ENCODE results near the gene RNF144A. TPM values are rescaled to one million over a fixed set of nuclear protein-coding genes. Genes with fewer than 3 reads are reported as not detected.
A peak's percentile ranks its signal among the peaks of the same experiment; 100 is the strongest.

The RNF144A gene
- total RNA-seq, 1 donor from 2014 or later = 39.9 TPM

DNA sequence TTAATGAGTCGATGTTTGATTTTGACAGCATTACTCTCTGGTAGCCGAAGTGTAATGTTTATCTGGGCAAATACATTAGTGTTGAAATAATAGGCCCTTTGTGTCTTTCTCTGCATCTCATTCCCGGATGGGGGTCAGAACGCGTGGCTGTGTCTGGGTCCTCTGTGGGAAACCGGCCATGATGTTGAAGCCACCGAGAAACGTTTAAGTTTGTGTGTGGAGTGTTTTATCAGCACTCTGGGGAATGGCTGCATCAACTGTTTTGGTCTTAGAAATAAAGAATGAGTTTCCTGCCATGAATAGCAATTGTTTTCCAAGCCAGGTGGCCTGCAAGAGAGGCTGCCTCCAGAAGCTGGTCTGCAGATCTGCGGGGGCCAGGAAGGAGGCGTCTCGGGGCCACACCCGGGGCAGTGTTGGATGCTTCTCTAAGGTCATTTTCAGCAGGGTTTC, 69.7 kb downstream of the RNF144A start:
- Mint-ChIP-seq H3K4me1 (ENCODE audit: low read depth) (peaks cover 35% of the 10 kb centered on the region), H3K4me3 (ENCODE audit: low read depth) (peak overlapping the region; percentile 45), H3K27me3 (no peaks in the 10 kb centered on the region), H3K27ac (peak overlapping the region; percentile 96), H3K9me3 (ENCODE audit: low read depth) (peaks cover 5% of the 10 kb centered on the region), H3K36me3 (ENCODE audit: insufficient read depth) (peaks cover 16% of the 10 kb centered on the region)
- no peak for DNase-seq (ENCODE audit: low spot score, unreplicated experiment)
- TF ChIP-seq, protein P1, sequence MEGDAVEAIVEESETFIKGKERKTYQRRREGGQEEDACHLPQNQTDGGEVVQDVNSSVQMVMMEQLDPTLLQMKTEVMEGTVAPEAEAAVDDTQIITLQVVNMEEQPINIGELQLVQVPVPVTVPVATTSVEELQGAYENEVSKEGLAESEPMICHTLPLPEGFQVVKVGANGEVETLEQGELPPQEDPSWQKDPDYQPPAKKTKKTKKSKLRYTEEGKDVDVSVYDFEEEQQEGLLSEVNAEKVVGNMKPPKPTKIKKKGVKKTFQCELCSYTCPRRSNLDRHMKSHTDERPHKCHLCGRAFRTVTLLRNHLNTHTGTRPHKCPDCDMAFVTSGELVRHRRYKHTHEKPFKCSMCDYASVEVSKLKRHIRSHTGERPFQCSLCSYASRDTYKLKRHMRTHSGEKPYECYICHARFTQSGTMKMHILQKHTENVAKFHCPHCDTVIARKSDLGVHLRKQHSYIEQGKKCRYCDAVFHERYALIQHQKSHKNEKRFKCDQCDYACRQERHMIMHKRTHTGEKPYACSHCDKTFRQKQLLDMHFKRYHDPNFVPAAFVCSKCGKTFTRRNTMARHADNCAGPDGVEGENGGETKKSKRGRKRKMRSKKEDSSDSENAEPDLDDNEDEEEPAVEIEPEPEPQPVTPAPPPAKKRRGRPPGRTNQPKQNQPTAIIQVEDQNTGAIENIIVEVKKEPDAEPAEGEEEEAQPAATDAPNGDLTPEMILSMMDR (IDR thresholded peaks at IDR 0.05; ENCODE audit: unreplicated experiment) = no peak

GRCh38 chr2:6990871-6991270, 73.7 kb downstream of the RNF144A start:
- Mint-ChIP-seq H3K27ac (no peak overlapping the region), H3K36me3 (ENCODE audit: insufficient read depth) (peaks cover 17% of the 10 kb centered on the region), H3K4me1 (ENCODE audit: low read depth) (peaks cover 23% of the 10 kb centered on the region), H3K4me3 (ENCODE audit: low read depth) (no peak overlapping the region), H3K27me3 (no peaks in the 10 kb centered on the region), H3K9me3 (ENCODE audit: low read depth) (peaks cover 5% of the 10 kb centered on the region)
- TF ChIP-seq, protein P1 (IDR thresholded peaks at IDR 0.05; ENCODE audit: unreplicated experiment) = no peak
- no peak for DNase-seq (ENCODE audit: low spot score, unreplicated experiment)

DNA sequence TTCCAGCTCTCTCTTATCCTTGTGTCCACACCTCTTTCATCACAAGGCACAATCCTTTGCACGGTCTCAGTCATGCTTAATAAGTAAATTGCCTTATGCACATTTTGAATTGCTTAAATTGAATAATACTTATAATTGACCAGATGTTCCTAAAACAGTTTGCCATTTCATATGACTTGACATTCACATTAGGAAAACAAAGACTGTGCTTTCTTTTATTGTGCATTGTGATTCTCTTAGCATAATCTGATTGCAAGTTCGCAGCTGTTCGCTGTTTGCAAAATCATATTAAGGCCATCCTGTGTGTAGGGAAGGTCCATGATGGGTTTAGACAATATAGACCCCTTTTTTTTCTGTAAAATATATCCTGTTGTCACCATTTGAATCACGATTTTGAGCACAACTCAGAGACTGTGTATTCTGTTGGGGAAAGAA, 75.6 kb downstream of the RNF144A start:
- no peak for DNase-seq (ENCODE audit: low spot score, unreplicated experiment)
- TF ChIP-seq, protein P1 (IDR thresholded peaks at IDR 0.05; ENCODE audit: unreplicated experiment) = no peak
- H3K27ac Mint-ChIP-seq = no peak overlapping the region
- peaks cover 7% of the 10 kb centered on the region for H3K4me1 Mint-ChIP-seq (ENCODE audit: low read depth)
- H3K9me3 Mint-ChIP-seq (ENCODE audit: low read depth) = peaks cover 5% of the 10 kb centered on the region
- no peaks in the 10 kb centered on the region for H3K27me3 Mint-ChIP-seq
- H3K4me3 Mint-ChIP-seq (ENCODE audit: low read depth) = no peak overlapping the region
- H3K36me3 Mint-ChIP-seq (ENCODE audit: insufficient read depth) = peaks cover 21% of the 10 kb centered on the region

DNA sequence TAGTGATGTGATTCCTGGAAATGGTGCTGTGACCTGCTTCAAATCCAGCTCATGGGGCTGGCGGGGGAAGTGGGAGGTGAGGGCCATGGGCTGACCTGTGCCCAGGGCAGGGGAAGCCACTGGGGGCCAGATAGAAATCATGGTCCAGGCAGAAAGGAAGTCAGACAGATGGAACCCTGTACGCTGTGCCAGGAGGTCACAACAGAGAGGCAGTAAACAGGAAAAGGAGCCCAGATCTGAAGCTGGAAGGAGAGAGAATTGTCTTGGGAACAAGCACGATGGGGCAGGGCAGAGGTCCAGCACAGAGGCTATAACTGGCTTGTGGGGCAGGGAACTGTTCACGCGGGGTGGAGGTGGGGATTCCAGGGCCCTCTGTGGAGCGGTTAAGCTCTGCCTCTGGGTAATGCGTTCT, 76.0 kb downstream of the RNF144A start:
- Mint-ChIP-seq H3K9me3 (ENCODE audit: low read depth) (peaks cover 5% of the 10 kb centered on the region), H3K36me3 (ENCODE audit: insufficient read depth) (peaks cover 21% of the 10 kb centered on the region), H3K4me1 (ENCODE audit: low read depth) (peaks cover 9% of the 10 kb centered on the region), H3K27ac (no peak overlapping the region), H3K4me3 (ENCODE audit: low read depth) (no peak overlapping the region), H3K27me3 (no peaks in the 10 kb centered on the region)
- no peak for DNase-seq (ENCODE audit: low spot score, unreplicated experiment)
- TF ChIP-seq, protein P1 (IDR thresholded peaks at IDR 0.05; ENCODE audit: unreplicated experiment) = no peak

GRCh38 chr2:6993936-6994335, 76.7 kb downstream of the RNF144A start:
- Mint-ChIP-seq H3K36me3 (ENCODE audit: insufficient read depth) (peaks cover 21% of the 10 kb centered on the region), H3K27ac (peak overlapping the region; percentile 37), H3K4me1 (ENCODE audit: low read depth) (peaks cover 11% of the 10 kb centered on the region), H3K4me3 (ENCODE audit: low read depth) (no peak overlapping the region), H3K27me3 (no peaks in the 10 kb centered on the region), H3K9me3 (ENCODE audit: low read depth) (peaks cover 5% of the 10 kb centered on the region)
- no peak for DNase-seq (ENCODE audit: low spot score, unreplicated experiment)
- TF ChIP-seq, protein P1 (IDR thresholded peaks at IDR 0.05; ENCODE audit: unreplicated experiment) = no peak
